ENCODE results near the gene SDCBP2.

GRCh38 chr20:1331101-1331500 lies 2.2 kb upstream of the SDCBP2 start:
- TF ChIP-seq CTCF (IDR thresholded peaks at IDR 0.05) (no peak), GABPB1 (CRISPR knock-in tag; IDR thresholded peaks at IDR 0.05) (no peak), CREM (CRISPR knock-in tag; IDR thresholded peaks at IDR 0.05) (no peak), E2F1 (CRISPR knock-in tag; IDR thresholded peaks at IDR 0.05) (no peak), STAT6 (CRISPR knock-in tag; conservative IDR thresholded peaks at IDR 0.05; ENCODE audit: low read depth) (no peak), ZNF138 (CRISPR knock-in tag; conservative IDR thresholded peaks at IDR 0.05) (no peak), NR1H2 (CRISPR knock-in tag; IDR thresholded peaks at IDR 0.05) (no peak), NR3C1 (CRISPR knock-in tag; conservative IDR thresholded peaks at IDR 0.05; ENCODE audit: low read depth) (no peak), ZNF219 (CRISPR knock-in tag; IDR thresholded peaks at IDR 0.05; ENCODE audit: borderline replicate concordance) (no peak), ATF3 (CRISPR knock-in tag; conservative IDR thresholded peaks at IDR 0.05) (no peak), IRF2 (CRISPR knock-in tag; IDR thresholded peaks at IDR 0.05; ENCODE audit: borderline replicate concordance, low read depth) (no peak), FOXP1 (CRISPR knock-in tag; IDR thresholded peaks at IDR 0.05; ENCODE audit: borderline replicate concordance) (no peak), CBFB (CRISPR knock-in tag; IDR thresholded peaks at IDR 0.05; ENCODE audit: low read depth) (no peak), SOX15 (CRISPR knock-in tag; IDR thresholded peaks at IDR 0.05) (no peak)
